ENCODE measurements around the gene TMEM9. TPM values are rescaled to one million over a fixed set of nuclear protein-coding genes. Genes with fewer than 3 reads are reported as not detected.

The TMEM9 gene
- total RNA-seq, 2 donors from 2014 or later = 145 to 156 TPM

DNA sequence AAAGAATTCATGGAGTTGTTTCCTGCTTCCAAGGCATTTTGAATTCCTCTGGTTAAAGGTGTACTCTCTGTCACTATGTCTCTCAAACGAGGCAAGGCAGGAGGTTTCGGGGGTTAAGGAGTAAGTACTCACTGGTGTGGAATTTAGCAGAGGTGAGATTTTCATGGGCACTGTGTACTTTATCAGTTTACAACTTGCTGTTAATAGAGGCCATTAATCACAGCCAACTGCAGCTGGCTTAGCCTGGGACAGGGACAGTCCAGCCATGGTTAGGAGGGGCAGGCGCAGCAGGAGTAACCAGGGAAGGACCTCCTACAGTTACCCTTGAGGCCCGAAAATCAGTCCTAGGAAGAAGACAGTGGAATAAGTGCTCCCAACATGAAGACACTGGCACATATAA lies 18.1 kb upstream of the TMEM9 start:
- Histone ChIP-seq H3K36me3 (ENCODE audit: control insufficient read depth, insufficient read depth, low read length) (no peaks in the 10 kb centered on the region), H3K9ac (ENCODE audit: extremely low read depth, low read length, poor library complexity, severe bottlenecking) (no peak overlapping the region), H3K4me1 (ENCODE audit: control insufficient read depth, insufficient read depth, low read length) (peaks cover 16% of the 10 kb centered on the region), H3K4me3 (ENCODE audit: low read length) (no peak overlapping the region), H3K27me3 (ENCODE audit: control insufficient read depth, insufficient read depth, low read length, poor library complexity, severe bottlenecking) (no peaks in the 10 kb centered on the region), H3K9me3 (ENCODE audit: control insufficient read depth, low read length) (no peaks in the 10 kb centered on the region), H3K27ac (ENCODE audit: low read depth, low read length) (no peak overlapping the region)
- WGBS, 2 experiments (ENCODE audit: insufficient coverage in 1 of 2, insufficient read length in 1 of 2) = 83 to 96% methylated on average over 4 of the region's 4 CpGs
- no peaks in the 10 kb centered on the region for H3K9me3 Mint-ChIP-seq
- DNase-seq = no peak
- H3K27ac Mint-ChIP-seq = peak overlapping the region; percentile 95
- H3K4me1 Mint-ChIP-seq = peaks cover 51% of the 10 kb centered on the region
- H3K36me3 Mint-ChIP-seq (ENCODE audit: low read depth) = no peaks in the 10 kb centered on the region
- peak overlapping the region; percentile 69 for H3K4me3 Mint-ChIP-seq
- no peaks in the 10 kb centered on the region for H3K27me3 Mint-ChIP-seq (ENCODE audit: insufficient read depth)
- TF ChIP-seq, protein P1, sequence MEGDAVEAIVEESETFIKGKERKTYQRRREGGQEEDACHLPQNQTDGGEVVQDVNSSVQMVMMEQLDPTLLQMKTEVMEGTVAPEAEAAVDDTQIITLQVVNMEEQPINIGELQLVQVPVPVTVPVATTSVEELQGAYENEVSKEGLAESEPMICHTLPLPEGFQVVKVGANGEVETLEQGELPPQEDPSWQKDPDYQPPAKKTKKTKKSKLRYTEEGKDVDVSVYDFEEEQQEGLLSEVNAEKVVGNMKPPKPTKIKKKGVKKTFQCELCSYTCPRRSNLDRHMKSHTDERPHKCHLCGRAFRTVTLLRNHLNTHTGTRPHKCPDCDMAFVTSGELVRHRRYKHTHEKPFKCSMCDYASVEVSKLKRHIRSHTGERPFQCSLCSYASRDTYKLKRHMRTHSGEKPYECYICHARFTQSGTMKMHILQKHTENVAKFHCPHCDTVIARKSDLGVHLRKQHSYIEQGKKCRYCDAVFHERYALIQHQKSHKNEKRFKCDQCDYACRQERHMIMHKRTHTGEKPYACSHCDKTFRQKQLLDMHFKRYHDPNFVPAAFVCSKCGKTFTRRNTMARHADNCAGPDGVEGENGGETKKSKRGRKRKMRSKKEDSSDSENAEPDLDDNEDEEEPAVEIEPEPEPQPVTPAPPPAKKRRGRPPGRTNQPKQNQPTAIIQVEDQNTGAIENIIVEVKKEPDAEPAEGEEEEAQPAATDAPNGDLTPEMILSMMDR (conservative IDR thresholded peaks at IDR 0.05) = no peak

DNA sequence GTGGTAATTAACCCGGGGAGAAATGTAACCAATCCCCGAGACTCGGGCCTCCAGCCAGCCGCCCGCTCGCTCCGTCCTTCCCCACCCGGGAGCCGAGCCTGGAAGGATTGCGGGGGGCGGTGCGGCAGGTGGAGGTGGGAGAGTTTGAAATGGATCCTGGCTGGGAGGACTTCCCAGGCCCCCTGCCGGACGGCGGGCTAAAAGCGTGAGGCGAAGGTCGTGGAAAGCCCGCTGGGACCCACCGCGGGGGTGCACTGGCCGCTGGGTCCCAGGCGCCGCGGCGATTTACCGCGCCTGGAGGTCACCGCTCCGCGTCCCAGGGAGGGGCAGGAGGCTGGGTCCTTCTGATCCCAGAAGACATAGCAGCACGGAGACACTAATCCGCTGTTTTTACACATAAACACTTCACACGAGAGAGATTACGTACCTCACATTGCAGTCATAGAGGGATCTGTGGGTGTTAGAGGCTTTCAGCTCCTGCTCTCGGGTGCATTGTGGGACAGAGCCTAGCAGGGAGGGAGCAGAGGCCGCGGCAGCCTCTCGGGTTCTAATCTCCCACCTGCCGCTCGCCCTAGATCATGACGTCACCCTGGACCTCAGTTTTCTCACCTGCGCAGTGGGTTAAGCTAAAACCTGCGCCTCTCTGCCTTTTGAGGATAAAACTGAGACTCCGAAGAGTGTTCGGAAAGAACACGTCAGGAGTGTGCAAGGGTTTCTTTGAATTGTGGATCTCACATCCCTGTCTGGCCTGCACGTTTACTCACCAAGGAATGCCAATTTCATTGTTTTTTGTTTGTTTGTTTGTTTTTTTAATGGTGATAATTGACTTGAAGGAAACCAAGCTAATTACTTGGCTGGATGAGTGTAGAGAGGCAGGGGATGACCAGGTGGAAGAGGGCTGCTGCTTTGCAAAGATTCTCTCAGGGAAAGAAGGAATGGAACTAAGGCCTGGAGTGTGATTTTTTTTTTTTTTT lies 17.1 kb upstream of the TMEM9 start:
- no peaks in the 10 kb centered on the region for H3K9me3 Mint-ChIP-seq
- Histone ChIP-seq H3K27ac (ENCODE audit: low read depth, low read length) (peak overlapping the region; percentile 79), H3K4me3 (ENCODE audit: low read length) (peak overlapping the region; percentile 81), H3K9me3 (ENCODE audit: control insufficient read depth, low read length) (no peaks in the 10 kb centered on the region), H3K27me3 (ENCODE audit: control insufficient read depth, insufficient read depth, low read length, poor library complexity, severe bottlenecking) (no peaks in the 10 kb centered on the region), H3K9ac (ENCODE audit: extremely low read depth, low read length, poor library complexity, severe bottlenecking) (peak overlapping the region; percentile 79), H3K4me1 (ENCODE audit: control insufficient read depth, insufficient read depth, low read length) (peaks cover 7% of the 10 kb centered on the region), H3K36me3 (ENCODE audit: control insufficient read depth, insufficient read depth, low read length) (no peaks in the 10 kb centered on the region)
- WGBS, 2 experiments (ENCODE audit: insufficient coverage in 1 of 2, insufficient read length in 1 of 2) = 9 to 22% methylated on average over 21 to 48 of the region's 48 CpGs
- peaks cover 4% of the 10 kb centered on the region for H3K36me3 Mint-ChIP-seq (ENCODE audit: low read depth)
- H3K4me3 Mint-ChIP-seq = peak overlapping the region; percentile 69
- TF ChIP-seq, protein P1 (conservative IDR thresholded peaks at IDR 0.05) = peak; percentile 79
- H3K27ac Mint-ChIP-seq = peak overlapping the region; percentile 95
- no peaks in the 10 kb centered on the region for H3K27me3 Mint-ChIP-seq (ENCODE audit: insufficient read depth)
- DNase-seq = peak; percentile 88
- peaks cover 45% of the 10 kb centered on the region for H3K4me1 Mint-ChIP-seq

DNA sequence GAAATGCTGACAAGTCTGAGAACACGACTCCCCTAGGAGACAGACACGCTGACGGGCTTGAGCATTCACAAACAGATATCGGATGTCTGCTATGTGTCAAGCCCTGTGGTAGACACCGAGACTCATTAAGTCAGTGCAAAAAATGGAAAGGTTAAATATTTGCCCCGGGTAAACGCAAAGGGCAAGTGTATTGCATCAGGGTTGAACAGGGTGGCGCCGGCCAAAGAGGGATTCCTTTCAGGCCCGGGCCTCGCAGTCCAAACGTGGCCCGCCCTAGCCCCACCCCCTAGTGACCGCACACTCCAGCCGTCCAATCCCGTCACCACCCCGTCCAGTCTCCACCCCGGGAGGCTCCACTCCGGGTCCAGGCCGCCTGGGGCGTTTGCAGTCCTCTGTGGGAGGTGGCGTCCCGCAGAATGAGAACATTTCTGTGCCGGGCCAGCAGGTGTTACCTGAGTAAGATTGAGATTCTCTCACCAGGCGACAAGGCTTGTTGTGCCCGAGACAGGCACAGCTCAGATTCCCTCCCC lies 16.3 kb upstream of the TMEM9 start:
- Histone ChIP-seq H3K27me3 (ENCODE audit: control insufficient read depth, insufficient read depth, low read length, poor library complexity, severe bottlenecking) (no peaks in the 10 kb centered on the region), H3K9ac (ENCODE audit: extremely low read depth, low read length, poor library complexity, severe bottlenecking) (peak overlapping the region; percentile 79), H3K27ac (ENCODE audit: low read depth, low read length) (peak overlapping the region; percentile 79), H3K4me3 (ENCODE audit: low read length) (peak overlapping the region; percentile 81), H3K9me3 (ENCODE audit: control insufficient read depth, low read length) (no peaks in the 10 kb centered on the region), H3K4me1 (ENCODE audit: control insufficient read depth, insufficient read depth, low read length) (peaks cover 4% of the 10 kb centered on the region), H3K36me3 (ENCODE audit: control insufficient read depth, insufficient read depth, low read length) (no peaks in the 10 kb centered on the region)
- peak overlapping the region; percentile 69 for H3K4me3 Mint-ChIP-seq
- H3K27ac Mint-ChIP-seq = peak overlapping the region; percentile 95
- peaks cover 4% of the 10 kb centered on the region for H3K36me3 Mint-ChIP-seq (ENCODE audit: low read depth)
- WGBS, 2 experiments (ENCODE audit: insufficient coverage in 1 of 2, insufficient read length in 1 of 2) = 14 to 16% methylated on average over 20 to 26 of the region's 26 CpGs
- TF ChIP-seq, protein P1 (conservative IDR thresholded peaks at IDR 0.05) = no peak
- H3K27me3 Mint-ChIP-seq (ENCODE audit: insufficient read depth) = no peaks in the 10 kb centered on the region
- H3K4me1 Mint-ChIP-seq = peaks cover 45% of the 10 kb centered on the region
- DNase-seq = peak; percentile 97
- no peaks in the 10 kb centered on the region for H3K9me3 Mint-ChIP-seq

All from endodermal cell (in vitro differentiated cells).